HepG2 (cell line): ENCODE results near the gene CAMTA2. TPM values are rescaled to one million over a fixed set of nuclear protein-coding genes. Genes with fewer than 3 reads are reported as not detected.

Experiments used
- CEBPB ChIP-seq: IDR thresholded peaks from 2 replicates; pipeline ENCODE4 v1.6.1; 2011; ENCODE audit warnings: low read depth, low read length, improper control_type of control experiment, borderline replicate concordance
- ELF4 ChIP-seq: sonication (generic); formaldehyde crosslinking; IDR thresholded peaks from 2 replicates; pipeline ENCODE4 v1.5.0; 2020; ENCODE audit warnings: missing genetic modification reagents, mild to moderate bottlenecking, moderate library complexity, borderline replicate concordance
- GATAD1 ChIP-seq: IDR thresholded peaks from 2 replicates; pipeline ENCODE4 v1.6.1; 2016; ENCODE audit warnings: missing genetic modification reagents, missing compliant biosample characterization
- NFYB ChIP-seq: sonication (generic); formaldehyde crosslinking; IDR thresholded peaks from 2 replicates; pipeline ENCODE4 v1.4.0; 2020; ENCODE audit warnings: missing genetic modification reagents
- PHF21A ChIP-seq: sonication (generic); formaldehyde crosslinking; IDR thresholded peaks from 2 replicates; pipeline ENCODE4 v1.5.0; 2020; ENCODE audit warnings: mild to moderate bottlenecking, missing genetic modification reagents
- SMAD9 ChIP-seq: sonication (generic); formaldehyde crosslinking; IDR thresholded peaks from 2 replicates; pipeline ENCODE4 v1.5.1; 2020; ENCODE audit warnings: mild to moderate bottlenecking, missing genetic modification reagents
- SRSF4 ChIP-seq: fragments of 200-400 bp; formaldehyde crosslinking; IDR thresholded peaks from one replicate; pipeline ENCODE4 v1.6.1; 2018; ENCODE audit warnings: mild to moderate bottlenecking, low read depth, low read length, moderate library complexity; ENCODE audit not compliant: poor library complexity, severe bottlenecking
- ZBTB42 ChIP-seq: sonication (generic); formaldehyde crosslinking; IDR thresholded peaks from 2 replicates; pipeline ENCODE4 v1.5.0; 2020; ENCODE audit warnings: mild to moderate bottlenecking, missing genetic modification reagents
- ZBTB46 ChIP-seq: sonication (generic); formaldehyde crosslinking; IDR thresholded peaks from 2 replicates; pipeline ENCODE4 v1.4.0; 2020; ENCODE audit warnings: mild to moderate bottlenecking, missing genetic modification reagents, borderline replicate concordance
- ZBTB7B ChIP-seq: sonication (generic); formaldehyde crosslinking; IDR thresholded peaks from 2 replicates; pipeline ENCODE4 v1.4.0; 2020; ENCODE audit warnings: missing genetic modification reagents
- ZFP62 ChIP-seq: sonication (generic); formaldehyde crosslinking; IDR thresholded peaks from 2 replicates; pipeline ENCODE4 v1.4.0; 2020; ENCODE audit warnings: missing genetic modification reagents
- ZMYM2 ChIP-seq: sonication (generic); formaldehyde crosslinking; IDR thresholded peaks from 2 replicates; pipeline ENCODE4 v1.8.0; 2022; ENCODE audit warnings: mild to moderate bottlenecking, missing genetic modification reagents
- ZNF143 ChIP-seq: sonication (generic); formaldehyde crosslinking; IDR thresholded peaks from 2 replicates; pipeline ENCODE4 v1.4.0; 2020; ENCODE audit warnings: missing genetic modification reagents
- ZNF670 ChIP-seq: sonication (generic); formaldehyde crosslinking; IDR thresholded peaks from 2 replicates; pipeline ENCODE4 v1.8.0; 2022; ENCODE audit warnings: mild to moderate bottlenecking, missing genetic modification reagents, borderline replicate concordance
- ZNF777 ChIP-seq: sonication (generic); formaldehyde crosslinking; IDR thresholded peaks from 2 replicates; pipeline ENCODE4 v1.4.0; 2020; ENCODE audit warnings: missing genetic modification reagents
- polyA plus RNA-seq, 8 experiments: library from polyadenylated mRNA; depleted of rRNA in 3 of 8; stranded (reverse) in 7 of 8; unstranded in 1 of 8; fragments of >200 nt; fragmentation: Illumina TruSeq in 4 of 8; extraction: Trizol in 4 of 8; gene quantifications; 2 replicates each; pipeline versions ENCODE4 v1.2.1 to v1.2.3, GENCODE V29; 2011 to 2016; ENCODE audit warnings: low read depth in 4 of 8, missing spikeins in 1 of 8, mixed read lengths in 1 of 8; ENCODE audit not compliant: insufficient read depth in 1 of 8
- total RNA-seq, 5 experiments: library from RNA; depleted of rRNA; stranded (reverse); fragments of >200 nt; fragmentation: Illumina TruSeq; extraction: Trizol; gene quantifications; 2 replicates each; pipeline ENCODE4 v1.2.3, GENCODE V29; 2016; ENCODE audit warnings: low read depth in 1 of 5
- TF ChIP-seq, protein P1 (sequence below): sonication (generic); formaldehyde crosslinking; IDR thresholded peaks from one replicate; pipeline ENCODE4 v1.5.1; 2020; ENCODE audit warnings: mild to moderate bottlenecking, missing genetic modification reagents; ENCODE audit errors: not compliant biosample characterization
- TF ChIP-seq, protein P2 (sequence below): sonication (generic); formaldehyde crosslinking; IDR thresholded peaks from 2 replicates; pipeline ENCODE4 v1.4.0; 2020; ENCODE audit warnings: missing genetic modification reagents; ENCODE audit errors: not compliant biosample characterization
- TF ChIP-seq, protein P3 (sequence below): sonication (generic); formaldehyde crosslinking; IDR thresholded peaks from 2 replicates; pipeline ENCODE4 v1.4.0; 2020; ENCODE audit warnings: mild to moderate bottlenecking, missing genetic modification reagents

CAMTA2 gene
- total and polyA plus RNA-seq, 2 of the 13 experiments (the other 11 are each of a cell fraction or from before 2014, with no cell fraction given): 4.1 to 7.1 TPM

DNA sequence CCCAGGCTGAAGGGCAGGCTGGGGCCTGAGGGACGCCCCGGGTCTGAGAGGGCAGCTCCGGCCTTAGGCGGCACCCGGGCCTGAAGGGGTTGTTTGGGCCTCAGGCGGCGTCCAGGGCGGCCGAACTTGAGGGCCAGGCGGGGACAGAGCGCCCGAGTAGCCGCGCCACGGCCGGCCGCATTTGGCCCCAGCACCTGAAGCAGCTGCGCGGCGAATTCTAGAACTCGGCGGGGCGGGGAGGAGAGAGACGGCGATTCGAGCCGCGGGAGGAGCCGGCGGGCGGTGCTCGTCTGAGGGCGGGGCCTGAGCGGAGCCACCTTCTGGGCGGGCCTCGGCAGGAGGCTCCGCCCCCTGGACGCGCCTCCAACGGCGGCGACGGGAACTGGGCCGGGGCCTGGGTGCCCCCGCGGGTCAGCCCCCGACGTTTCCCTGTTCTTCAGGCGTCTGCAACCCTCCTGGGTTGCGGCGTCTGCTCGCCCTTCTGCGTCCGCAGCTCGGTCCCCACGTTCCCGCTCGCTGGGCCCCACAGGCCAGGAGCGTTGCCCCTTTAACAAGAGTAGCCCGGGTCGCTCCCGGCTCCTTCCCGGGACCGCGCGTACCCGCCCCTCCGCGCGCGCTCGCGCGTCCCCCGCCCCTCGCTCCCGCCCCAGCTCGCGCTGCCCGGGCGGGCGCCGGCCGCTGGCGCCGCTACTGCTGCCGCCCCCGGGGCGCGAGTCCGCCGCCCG, 10.0 kb upstream of the CAMTA2 start, which contains the start of the genes INCA1 and KIF1C (continued):
- TF ChIP-seq, protein P1, sequence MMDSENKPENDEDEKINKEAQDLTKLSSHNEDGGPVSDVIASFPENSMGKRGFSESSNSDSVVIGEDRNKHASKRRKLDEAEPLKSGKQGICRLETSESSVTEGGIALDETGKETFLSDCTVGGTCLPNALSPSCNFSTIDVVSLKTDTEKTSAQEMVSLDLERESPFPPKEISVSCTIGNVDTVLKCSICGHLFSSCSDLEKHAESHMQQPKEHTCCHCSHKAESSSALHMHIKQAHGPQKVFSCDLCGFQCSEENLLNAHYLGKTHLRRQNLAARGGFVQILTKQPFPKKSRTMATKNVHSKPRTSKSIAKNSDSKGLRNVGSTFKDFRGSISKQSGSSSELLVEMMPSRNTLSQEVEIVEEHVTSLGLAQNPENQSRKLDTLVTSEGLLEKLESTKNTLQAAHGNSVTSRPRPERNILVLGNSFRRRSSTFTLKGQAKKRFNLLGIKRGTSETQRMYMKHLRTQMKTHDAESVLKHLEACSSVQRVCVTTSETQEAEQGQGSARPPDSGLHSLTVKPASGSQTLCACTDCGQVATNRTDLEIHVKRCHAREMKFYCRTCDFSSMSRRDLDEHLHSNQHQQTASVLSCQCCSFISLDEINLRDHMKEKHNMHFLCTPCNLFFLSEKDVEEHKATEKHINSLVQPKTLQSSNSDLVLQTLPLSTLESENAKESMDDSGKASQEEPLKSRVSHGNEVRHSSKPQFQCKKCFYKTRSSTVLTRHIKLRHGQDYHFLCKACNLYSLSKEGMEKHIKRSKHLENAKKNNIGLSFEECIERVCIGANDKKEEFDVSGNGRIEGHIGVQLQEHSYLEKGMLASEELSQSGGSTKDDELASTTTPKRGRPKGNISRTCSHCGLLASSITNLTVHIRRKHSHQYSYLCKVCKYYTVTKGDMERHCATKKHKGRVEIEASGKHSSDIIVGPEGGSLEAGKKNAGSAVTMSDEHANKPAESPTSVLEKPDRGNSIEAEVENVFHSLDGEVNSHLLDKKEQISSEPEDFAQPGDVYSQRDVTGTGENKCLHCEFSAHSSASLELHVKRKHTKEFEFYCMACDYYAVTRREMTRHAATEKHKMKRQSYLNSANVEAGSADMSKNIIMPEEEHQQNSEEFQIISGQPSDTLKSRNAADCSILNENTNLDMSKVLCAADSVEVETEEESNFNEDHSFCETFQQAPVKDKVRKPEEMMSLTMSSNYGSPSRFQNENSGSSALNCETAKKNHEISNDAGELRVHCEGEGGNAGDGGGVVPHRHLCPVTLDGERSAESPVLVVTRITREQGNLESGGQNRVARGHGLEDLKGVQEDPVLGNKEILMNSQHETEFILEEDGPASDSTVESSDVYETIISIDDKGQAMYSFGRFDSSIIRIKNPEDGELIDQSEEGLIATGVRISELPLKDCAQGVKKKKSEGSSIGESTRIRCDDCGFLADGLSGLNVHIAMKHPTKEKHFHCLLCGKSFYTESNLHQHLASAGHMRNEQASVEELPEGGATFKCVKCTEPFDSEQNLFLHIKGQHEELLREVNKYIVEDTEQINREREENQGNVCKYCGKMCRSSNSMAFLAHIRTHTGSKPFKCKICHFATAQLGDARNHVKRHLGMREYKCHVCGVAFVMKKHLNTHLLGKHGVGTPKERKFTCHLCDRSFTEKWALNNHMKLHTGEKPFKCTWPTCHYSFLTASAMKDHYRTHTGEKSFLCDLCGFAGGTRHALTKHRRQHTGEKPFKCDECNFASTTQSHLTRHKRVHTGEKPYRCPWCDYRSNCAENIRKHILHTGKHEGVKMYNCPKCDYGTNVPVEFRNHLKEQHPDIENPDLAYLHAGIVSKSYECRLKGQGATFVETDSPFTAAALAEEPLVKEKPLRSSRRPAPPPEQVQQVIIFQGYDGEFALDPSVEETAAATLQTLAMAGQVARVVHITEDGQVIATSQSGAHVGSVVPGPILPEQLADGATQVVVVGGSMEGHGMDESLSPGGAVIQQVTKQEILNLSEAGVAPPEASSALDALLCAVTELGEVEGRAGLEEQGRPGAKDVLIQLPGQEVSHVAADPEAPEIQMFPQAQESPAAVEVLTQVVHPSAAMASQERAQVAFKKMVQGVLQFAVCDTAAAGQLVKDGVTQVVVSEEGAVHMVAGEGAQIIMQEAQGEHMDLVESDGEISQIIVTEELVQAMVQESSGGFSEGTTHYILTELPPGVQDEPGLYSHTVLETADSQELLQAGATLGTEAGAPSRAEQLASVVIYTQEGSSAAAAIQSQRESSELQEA (CRISPR knock-in tag): peak; percentile 54
- TF ChIP-seq ZNF777 (CRISPR knock-in tag): peak; percentile 85
- no peak for TF ChIP-seq SRSF4
- no peak for TF ChIP-seq ZBTB7B (CRISPR knock-in tag)
- TF ChIP-seq NFYB (CRISPR knock-in tag): 0 out of 2 replicates have a peak, but pooled peaks have one; percentile 10
- no peak for TF ChIP-seq ZBTB42 (CRISPR knock-in tag)
- TF ChIP-seq CEBPB: no peak
- TF ChIP-seq, protein P2, sequence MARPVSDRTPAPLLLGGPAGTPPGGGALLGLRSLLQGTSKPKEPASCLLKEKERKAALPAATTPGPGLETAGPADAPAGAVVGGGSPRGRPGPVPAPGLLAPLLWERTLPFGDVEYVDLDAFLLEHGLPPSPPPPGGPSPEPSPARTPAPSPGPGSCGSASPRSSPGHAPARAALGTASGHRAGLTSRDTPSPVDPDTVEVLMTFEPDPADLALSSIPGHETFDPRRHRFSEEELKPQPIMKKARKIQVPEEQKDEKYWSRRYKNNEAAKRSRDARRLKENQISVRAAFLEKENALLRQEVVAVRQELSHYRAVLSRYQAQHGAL (CRISPR knock-in tag): no peak
- no peak for TF ChIP-seq SMAD9 (CRISPR knock-in tag)
- TF ChIP-seq ZBTB46 (CRISPR knock-in tag): no peak
- no peak for TF ChIP-seq ZNF143 (CRISPR knock-in tag)
- TF ChIP-seq, protein P3, sequence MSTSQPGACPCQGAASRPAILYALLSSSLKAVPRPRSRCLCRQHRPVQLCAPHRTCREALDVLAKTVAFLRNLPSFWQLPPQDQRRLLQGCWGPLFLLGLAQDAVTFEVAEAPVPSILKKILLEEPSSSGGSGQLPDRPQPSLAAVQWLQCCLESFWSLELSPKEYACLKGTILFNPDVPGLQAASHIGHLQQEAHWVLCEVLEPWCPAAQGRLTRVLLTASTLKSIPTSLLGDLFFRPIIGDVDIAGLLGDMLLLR: peak; percentile 43; the same call in 1 of the 2 replicates
- no peak for TF ChIP-seq PHF21A (CRISPR knock-in tag)
- TF ChIP-seq ZFP62: no peak
- 0 out of 2 replicates have a peak, but pooled peaks have one; percentile 46 for TF ChIP-seq ZNF670 (CRISPR knock-in tag)
- TF ChIP-seq ZMYM2: no peak
- no peak for TF ChIP-seq ELF4 (CRISPR knock-in tag)
- 0 out of 2 replicates have a peak, but pooled peaks have one; percentile 13 for TF ChIP-seq GATAD1 (CRISPR knock-in tag)
